Glomerular endothelial cell (primary cell): ENCODE data around the gene CRB2. TPM values are rescaled to one million over a fixed set of nuclear protein-coding genes. Genes with fewer than 3 reads are reported as not detected.

ENCODE experiments used
- DNase-seq: peaks from one replicate; pipeline ENCODE4 v3.0.0-alpha.2; 2011; ENCODE audit warnings: low read depth, low spot score; ENCODE audit errors: extremely low read depth
- total RNA-seq: library from RNA; depleted of rRNA; stranded (reverse); fragments of >200 nt; gene quantifications from 2 replicates; pipeline ENCODE4 v1.2.3, GENCODE V29; 2015

CRB2 gene
- total RNA-seq, 1 donor from 2014 or later = 0.06 TPM

DNA sequence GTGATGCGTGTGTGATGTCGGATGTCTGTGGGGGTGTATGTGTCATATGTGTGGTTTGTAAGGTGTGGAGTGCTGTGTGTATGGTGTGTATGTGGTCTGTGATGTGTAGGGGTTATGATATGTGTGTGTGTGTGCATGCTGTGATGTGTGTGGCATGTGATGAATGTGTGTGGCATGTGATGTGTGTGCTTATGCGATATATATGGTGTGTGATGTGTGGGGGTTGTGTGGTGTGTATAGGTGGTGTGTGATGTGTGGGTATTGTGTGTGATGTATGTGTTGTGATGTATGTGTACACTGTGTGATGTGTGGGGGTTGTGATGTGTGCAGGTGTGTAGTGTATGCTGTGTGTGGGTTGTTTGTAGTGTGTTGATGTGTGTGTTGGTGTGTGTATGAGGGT is 9.2 kb upstream of the CRB2 start:
- DNase-seq = no peak

DNA sequence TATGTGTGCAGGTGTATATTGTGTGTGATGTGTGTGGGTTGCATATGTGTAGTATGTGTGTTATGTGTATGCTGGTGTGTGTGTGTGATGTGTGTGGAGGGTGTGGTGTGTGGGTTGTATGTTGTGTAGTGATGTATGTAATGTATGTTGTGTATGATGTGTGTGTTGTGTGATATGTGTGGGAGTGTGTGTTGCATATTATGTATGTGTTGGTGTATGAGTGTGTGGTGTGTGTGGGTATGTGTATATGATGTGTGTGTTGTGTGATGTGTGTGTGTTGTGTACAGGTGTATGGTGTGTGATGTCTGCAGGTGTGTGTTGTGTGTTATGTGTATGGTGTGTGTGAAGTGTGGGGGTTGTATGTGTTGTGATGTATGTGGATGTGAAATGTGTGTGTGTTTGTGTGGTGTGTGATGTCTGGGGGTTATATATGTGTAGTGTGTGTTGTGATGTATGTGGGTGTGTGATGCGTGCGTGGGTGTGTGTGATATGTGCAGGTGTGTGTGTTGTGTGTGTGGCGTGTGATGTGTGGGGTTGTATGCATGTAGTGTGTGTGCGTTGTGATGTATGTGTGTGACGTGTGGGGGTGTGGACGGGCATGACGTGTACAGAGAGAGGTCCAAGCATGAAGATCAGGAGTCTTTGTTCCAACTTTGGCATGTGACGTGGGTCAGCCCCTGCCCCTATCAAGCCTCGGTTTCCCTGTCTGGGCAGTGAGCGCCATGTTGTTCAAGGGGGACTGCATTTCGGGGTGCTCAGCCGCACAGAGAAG is 8.5 kb upstream of the CRB2 start:
- DNase-seq = no peak

DNA sequence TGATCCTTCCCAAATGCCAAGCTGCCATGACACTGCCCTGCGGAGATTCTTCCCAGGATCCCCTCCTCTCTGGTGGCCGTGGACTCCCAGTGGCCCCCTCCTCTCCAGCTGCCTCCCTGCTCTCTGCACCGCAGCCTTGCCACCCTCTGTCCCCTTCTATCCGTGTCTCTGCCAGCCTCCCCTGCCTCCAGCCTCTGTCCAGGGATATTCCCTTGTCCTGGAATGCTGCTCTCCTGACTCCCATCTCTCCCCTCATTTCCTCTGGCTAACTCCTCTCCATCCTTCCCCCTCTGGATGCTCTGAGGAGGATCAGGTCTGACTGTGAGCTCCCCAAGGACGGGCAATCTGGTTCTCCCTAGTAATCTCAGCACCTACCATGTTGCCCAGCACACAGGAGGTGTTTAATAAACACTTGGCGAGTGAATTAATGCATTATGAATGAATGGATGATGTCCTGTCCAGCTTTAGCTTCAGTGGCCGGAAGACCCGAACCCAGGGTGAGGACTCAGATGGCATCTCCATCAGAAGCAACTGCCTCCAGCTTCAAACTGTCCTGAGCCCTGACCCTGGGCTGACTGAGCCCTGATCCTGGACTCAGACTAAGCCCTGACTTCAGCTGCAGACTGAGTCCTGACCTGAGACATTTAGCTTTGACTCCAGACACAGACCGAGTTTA is 7.5 kb upstream of the CRB2 start:
- no peak for DNase-seq

DNA sequence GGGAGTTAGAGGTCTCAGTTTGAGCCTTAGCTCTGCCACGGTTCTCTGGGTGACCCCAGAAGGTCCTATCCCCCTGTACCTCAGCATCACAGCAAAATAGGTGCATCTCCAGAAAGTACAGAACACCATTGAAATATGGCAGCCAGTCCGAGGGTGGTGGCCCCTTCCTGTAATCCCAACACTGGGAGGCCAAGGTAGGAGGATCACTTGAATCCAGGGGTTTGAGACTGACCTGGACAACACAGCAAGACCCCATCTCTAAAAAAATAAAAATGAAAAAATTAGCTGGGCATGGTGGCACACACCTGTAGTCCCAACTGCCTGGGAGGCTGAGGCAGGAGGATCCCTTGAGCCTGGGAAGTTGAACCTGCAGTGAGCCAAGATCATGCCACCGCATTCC is 7.0 kb upstream of the CRB2 start:
- no peak for DNase-seq

DNA sequence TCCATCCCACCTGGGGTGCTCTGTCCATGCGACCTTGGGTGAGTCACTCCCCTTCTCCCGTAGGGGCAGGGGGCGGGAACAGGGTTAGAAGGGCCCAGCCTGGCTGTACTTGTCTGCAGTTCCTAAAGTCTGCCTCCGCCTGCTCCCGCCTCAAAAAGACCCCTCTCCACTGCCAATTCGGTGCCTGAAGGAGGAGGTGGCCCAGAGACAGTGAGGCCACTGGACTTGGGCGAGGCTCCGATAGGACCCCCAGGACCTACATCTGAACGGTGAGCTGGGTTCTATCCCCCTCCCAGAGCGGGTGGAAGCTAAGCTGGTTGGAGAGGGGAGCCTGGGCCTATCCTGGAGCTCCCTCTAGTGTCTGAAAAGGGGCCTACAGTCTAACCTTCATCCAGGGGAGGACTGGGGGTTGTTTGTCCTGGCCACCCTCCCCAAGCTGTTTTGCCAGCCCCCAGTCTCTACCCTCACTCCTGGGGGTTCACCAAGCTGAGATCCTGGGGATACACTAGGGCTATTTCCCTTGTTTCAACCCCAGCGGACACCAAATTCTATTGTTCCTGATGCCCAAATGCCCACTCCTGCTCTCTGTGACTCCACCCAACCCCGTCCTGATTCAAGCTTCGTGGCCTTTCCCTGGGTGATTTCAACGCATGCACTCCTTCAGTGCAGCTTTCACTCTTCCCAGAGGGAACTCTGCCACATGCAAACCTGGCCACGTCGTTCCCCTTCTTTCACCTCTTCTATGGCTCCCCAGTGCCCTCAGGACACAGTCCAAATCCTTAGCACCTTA is 6.1 kb upstream of the CRB2 start:
- no peak for DNase-seq

DNA sequence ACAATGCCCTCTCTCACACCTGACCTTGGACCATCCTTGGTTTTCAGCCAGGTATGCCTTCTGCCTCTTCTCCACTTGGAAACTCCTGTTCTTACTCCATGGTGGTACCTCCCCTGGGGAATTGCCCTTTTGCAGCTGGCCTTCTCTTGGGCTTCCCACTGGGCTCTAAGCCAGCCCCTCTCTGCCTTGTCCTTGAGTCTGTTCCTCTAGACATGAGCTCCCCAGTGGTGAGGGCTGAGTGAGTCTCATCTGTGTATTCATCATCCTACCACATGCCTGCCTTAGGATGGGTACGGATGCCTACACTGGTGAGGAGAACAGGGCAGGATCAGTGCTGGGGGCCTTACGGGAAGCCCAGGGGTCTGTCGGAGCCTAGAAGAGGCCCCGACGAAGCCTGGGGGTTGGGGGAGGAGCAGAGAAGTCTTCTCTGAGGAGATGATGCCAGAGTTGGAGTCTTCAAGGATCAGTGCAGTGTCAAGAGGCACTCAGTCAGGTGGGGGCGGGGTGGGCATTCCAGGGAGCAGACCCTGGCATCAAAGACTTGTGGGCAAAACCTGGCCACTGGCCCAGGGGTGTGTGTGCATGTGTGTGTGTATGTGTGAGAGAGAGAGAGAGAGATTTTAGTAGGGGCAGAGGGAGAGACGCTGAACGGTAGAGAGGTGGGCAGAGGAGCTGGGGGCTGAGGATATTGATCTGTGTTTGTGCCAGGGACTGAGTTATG is 5.2 kb upstream of the CRB2 start:
- DNase-seq = no peak

DNA sequence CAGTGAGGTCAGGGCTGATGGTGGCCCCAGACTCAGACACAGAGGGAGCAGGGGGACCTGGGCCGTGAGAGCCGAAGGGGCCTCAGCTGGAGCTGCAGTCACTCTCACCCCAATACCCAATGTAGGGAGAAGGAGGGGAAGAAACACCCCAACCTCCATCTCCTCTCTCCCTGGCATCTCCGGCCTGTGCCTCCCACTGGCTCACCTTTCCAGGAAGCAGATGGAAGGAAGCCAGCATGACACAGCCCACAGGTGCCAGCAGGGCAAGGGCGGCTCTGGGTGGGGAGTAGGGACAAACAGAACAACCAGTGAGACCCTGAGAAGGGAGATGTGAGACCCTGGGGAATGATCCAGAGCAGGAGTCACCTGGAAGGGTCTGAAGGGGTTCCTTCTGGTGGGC is 3.0 kb upstream of the CRB2 start:
- no peak for DNase-seq

DNA sequence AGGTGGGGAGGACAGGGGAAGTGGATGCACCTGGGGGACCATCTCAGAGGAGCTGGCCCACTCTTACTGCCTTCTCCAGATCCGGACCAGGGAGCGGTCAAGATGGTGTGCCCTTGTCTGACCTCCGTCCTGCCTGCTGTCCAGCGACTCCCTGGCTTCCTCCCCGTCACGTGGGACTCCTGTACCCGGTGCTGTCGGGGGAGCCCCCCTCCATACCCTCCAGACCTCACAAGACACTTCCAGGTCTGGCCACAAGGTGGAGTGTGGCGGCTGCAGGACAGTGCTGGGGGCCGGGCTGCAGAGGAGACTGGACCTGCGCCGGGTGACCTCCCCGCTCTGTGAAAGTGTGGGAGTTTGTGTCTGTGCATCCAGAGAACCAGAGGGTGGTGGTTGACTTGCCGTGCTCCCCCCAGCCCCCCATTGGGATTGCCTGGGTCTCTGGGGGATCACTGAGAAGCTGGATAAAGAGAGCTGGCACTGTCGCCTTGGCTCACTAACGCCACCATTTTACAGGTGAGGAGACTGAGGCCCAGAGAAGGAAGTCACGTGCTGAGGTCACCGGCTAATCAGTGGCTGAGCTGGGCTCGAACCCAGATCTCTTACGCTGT is 1.9 kb upstream of the CRB2 start:
- DNase-seq = no peak

DNA sequence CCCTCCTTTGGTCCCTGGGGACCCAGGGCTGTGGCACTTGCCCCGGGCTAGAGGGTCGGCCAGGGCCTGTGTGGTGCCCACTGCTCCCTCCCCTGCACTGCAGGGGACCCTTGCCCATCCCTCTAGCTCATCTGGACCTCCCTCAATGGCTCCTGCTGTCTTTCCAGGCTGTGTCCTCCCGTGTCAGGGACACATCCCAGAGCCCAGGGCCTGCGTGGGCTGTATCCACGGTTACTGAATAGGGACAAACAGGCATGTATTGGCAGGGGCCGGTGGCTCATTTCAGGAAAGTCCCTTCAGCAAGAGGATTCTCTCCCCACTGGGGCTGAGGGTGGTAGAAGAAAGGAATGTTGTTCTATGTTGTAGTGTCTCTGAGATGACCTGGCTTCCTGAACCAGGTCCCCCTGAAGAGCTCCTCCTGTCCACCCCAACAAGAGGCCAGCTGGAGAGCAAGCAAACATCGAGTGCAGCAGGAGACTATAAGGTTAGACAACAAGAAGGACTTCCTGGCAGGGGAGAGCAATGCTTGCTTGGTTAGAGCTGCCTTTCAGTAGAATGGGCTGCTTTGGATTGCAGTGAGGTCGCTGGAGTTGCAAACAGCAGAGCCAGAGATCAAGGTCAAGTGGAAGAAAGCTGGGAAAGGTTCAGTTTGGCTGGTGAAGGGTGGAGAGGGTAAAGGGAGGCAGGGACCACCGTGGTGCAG is 1.0 kb upstream of the CRB2 start:
- DNase-seq = no peak

DNA sequence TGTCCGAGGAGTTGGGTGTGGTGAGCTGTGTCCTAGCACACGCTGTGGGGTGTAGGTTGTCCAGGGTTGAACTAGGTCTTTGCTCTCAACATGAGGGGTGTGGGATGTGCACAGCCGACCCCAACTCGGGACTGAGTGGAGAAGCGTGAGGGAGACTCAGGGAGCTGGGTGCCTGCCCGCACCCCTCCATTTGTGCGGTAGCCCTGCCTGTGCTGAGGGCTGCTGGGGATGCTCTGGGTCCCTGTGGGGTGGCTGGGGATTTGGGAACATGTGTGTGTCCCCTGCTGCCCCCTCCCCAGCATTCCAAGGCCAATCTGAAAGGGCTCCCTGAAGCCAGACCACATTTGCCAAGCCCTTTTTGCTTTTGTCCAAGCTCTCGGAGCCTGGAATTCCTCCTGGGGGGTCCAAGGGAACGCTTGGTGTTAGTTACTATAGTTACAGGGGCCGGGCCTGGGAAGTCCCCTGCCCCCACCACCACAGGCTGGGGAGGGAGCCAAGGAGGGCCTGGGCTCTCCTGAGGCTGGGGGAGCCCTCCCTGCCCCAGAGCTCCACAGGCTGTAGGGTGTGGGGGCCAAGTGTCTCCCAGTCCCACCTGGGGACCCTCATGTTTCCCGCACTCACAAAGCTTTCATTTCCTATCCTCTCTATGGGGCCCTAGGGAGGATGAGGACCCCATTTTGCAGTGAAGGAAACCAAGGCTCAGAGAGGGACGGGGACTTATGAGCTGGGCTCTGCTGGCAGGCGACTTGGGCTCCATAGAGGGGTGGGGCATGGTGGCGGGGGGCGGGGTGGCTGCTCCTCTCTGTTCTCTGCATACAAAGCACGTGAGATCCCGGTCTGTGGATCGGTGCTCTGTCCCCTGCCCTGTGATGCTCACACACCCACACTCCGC is 1.1 kb downstream of the CRB2 start:
- DNase-seq = no peak

DNA sequence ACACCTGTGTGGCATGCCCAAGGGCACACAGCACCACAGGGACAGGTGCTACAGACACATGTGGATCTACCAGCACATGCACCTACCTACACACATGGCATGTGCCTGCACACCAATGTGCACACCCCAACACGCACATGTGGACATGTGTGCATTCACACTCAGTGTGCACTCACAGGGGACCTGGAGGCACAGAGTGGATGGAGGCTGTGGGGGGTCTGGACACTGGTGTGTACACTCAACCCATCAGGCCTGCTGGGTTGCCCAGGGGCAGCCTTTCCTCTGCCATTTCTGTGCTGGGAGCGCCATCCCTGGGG is 1.7 kb downstream of the CRB2 start:
- DNase-seq = no peak

DNA sequence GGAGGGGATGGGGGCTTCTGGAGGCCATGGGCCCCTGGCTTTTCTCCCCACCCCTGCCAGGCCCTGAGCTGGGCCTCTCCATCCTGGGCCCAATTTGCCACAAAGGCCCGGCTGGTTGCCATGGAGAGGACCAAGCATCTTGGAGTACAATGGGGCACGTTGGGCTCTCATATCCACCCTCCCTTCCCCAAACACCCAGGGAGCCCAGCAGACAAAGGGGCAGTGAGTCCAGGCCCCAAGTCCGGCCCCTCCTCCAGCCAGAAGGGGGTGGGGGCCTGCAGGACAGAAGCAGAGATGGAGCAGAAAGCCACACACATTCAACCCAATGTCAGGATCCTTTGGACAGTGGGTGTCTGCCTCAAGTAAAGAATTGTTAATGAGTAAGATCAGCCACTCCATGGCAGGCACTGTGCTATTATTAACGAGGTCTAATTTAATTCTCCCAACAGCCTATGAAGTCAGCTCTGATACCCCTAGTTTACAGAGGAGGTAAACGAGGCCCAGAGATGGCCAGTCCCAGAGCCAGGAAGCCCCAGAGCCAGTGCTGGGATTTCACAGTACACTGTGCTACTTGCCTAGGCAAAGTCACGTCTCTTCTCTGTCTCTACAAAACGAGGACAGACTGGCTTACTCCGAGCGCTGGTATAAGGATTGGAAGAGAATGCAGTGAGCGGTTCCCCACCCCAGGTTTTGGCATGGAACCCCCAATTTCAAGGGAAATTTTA is 2.3 kb downstream of the CRB2 start:
- DNase-seq = no peak

DNA sequence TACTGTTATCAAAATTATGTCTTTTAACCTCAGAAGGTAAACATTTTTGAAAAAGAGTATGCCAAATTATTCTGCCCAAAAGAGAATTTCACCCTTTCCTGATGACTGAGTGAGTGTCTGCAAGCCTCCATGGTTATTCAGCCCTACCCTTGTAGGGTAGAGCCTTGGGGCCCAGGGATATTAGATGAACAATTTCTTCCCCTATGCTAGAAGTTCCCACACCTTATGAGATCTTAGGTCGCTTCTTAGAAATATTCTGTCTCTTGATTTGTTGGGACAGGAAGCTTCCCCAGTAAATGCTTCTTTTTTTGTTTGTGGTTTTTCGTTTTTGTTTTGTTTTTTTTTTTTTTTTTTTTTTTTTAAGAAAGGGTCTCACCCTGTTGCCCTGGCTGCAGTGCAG is 3.1 kb downstream of the CRB2 start:
- DNase-seq = no peak

DNA sequence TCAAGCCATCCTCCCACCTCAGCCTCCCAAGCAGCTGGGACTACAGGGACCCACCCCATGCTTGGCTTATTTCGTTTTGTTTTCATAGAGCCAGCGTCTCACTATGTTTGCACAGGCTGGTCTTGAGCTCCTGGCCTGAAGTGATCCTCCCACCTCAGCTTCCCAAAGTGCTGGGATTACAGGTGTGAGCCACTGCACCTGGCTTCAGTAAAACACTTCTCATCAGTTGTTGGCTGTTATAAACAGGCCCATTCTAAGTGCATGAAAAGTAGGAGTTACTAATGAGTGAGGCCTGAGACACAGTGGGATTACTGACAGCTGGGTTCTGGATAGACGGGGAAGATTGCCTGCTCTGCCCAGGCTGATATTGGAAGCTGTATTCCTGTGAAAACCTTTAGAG is 3.5 kb downstream of the CRB2 start:
- no peak for DNase-seq

DNA sequence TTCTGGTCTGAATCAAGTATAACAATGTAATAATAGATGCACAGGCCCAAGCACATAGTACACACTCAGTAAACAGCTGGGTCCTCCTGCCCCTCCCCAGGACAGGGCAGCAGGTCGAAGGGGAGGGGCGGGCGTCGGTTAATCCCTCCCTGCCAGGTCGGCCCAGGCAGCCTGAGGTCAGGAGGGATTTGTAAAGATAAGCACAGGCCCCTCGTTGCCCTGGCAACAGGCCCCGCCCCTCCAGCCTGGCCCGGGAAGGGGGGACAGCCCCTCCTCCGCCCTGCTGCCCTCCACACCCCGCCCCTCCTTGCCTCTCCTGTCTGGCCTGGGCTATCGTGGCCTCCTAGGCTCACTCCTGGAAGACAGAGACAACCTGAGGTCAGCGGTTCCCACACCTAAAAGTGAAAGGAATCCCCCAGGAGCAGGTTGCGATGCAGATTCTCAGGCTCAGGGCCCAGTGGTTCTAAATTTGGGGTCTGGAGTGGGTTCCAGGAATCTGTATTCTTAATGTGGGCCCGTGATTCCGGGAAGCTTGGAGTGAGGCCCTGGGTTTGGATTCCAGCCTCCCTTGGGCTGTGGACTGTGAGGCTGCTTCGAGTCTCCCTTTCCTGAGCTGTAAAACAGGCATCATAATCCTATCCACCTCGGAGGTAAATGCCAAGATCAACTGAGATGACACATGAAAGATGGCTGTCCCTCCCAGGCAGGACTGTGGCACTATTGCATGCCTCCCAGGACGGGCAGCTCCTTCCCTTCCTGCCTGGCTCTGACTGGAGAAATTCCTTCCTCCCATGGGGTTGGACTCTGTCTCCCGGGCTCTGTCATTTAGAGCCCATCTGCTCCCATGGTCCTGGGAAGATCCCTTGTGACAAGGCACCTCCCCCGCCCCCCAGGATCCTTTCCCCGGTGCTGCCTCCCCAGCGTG is 4.4 kb downstream of the CRB2 start:
- DNase-seq = no peak

DNA sequence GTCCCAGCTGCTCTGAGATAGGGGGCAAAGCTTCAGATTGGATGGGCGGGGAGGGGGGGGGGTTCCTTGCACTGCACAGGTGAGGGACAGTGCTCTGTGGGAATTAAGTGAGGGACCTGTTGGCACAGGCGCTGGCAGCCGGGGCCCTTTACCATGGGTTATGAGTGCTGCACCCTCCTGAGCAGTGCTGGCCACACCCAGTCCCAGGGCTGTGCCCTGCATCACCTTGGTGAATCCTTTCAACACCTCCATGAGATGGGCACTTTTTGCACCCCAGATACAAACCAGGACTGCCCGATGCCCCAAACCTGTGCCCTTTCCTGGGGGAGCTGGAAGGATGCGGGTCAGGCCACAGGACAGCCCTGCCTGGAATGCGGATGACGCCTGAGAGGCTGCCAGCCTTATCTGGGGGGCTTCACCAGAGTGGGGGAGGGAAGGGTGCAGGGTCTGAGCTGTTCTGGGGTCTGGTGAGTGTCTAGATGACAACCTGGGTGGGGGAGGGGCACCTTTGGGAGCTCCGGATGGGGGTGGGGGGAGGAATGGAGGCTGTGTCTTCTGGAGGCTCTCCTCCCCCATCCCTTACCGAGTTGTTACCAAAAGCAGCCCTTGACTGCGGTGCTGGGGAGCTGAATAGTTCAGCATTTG is 5.2 kb downstream of the CRB2 start:
- no peak for DNase-seq
